ENCODE results near the gene CCNA2. TPM values are rescaled to one million over a fixed set of nuclear protein-coding genes. Genes with fewer than 3 reads are reported as not detected.

The CCNA2 gene
- total and polyA plus RNA-seq, 2 experiments from 2014 or later, result 16.0 to 129 TPM

GRCh38 chr4:121776610-121777401 is 46.9 kb downstream of the CCNA2 start:
- no peak overlapping the region for H3K27ac ChIP-seq
- H3K4me3 ChIP-seq, result no peak overlapping the region
- TF ChIP-seq CTCF (IDR thresholded peaks at IDR 0.05; ENCODE audit: low read depth, low read length), result no peak
- no peaks in the 10 kb centered on the region for H3K36me3 ChIP-seq
- no peaks in the 10 kb centered on the region for H3K9me3 ChIP-seq (ENCODE audit: low read depth)
- DNase-seq (ENCODE audit: low read depth in 1 of 2, low spot score in 1 of 2), result no peak
- H3K27me3 ChIP-seq, result peaks cover 9% of the 10 kb centered on the region
- H3K4me1 ChIP-seq (ENCODE audit: low read depth), result no peaks in the 10 kb centered on the region

GRCh38 chr4:121773883-121774282 is 49.8 kb downstream of the CCNA2 start:
- Histone ChIP-seq H3K4me1 (ENCODE audit: low read depth) (no peaks in the 10 kb centered on the region), H3K36me3 (no peaks in the 10 kb centered on the region), H3K27me3 (peaks cover 34% of the 10 kb centered on the region), H3K27ac (no peak overlapping the region), H3K9me3 (ENCODE audit: low read depth) (no peaks in the 10 kb centered on the region), H3K4me3 (no peak overlapping the region)
- TF ChIP-seq CTCF (IDR thresholded peaks at IDR 0.05; ENCODE audit: low read depth, low read length), result no peak
- no peak for DNase-seq (ENCODE audit: low read depth in 1 of 2, low spot score in 1 of 2)

- H3K9me3 ChIP-seq (ENCODE audit: low read depth), result no peaks in the 10 kb centered on the region
- TF ChIP-seq CTCF (IDR thresholded peaks at IDR 0.05; ENCODE audit: low read depth, low read length), result no peak
- no peak for DNase-seq (ENCODE audit: low read depth in 1 of 2, low spot score in 1 of 2)
- no peaks in the 10 kb centered on the region for H3K36me3 ChIP-seq
- H3K4me3 ChIP-seq, result no peak overlapping the region
- no peaks in the 10 kb centered on the region for H3K4me1 ChIP-seq (ENCODE audit: low read depth)
- no peak overlapping the region for H3K27ac ChIP-seq
- H3K27me3 ChIP-seq, result peaks cover 54% of the 10 kb centered on the region
Measured at GRCh38 chr4:121771869-121772268, 51.8 kb downstream of the CCNA2 start.

- DNase-seq (ENCODE audit: low read depth in 1 of 2, low spot score in 1 of 2), result no peak
- Histone ChIP-seq H3K27ac (no peak overlapping the region), H3K4me3 (no peak overlapping the region), H3K27me3 (peaks cover 80% of the 10 kb centered on the region), H3K4me1 (ENCODE audit: low read depth) (no peaks in the 10 kb centered on the region), H3K36me3 (no peaks in the 10 kb centered on the region), H3K9me3 (ENCODE audit: low read depth) (no peaks in the 10 kb centered on the region)
- no peak for TF ChIP-seq CTCF (IDR thresholded peaks at IDR 0.05; ENCODE audit: low read depth, low read length)
Measured at GRCh38 chr4:121769341-121769740, 54.3 kb downstream of the CCNA2 start.

- no peak for DNase-seq (ENCODE audit: low read depth in 1 of 2, low spot score in 1 of 2)
Measured at GRCh38 chr4:121767166-121767565, 56.5 kb downstream of the CCNA2 start.

More at GRCh38 chr4:121767166-121767565, 56.5 kb downstream of the CCNA2 start:
- Histone ChIP-seq H3K4me1 (ENCODE audit: low read depth) (no peaks in the 10 kb centered on the region), H3K9me3 (ENCODE audit: low read depth) (no peaks in the 10 kb centered on the region), H3K27ac (no peak overlapping the region), H3K27me3 (peaks cover 100% of the 10 kb centered on the region), H3K36me3 (no peaks in the 10 kb centered on the region), H3K4me3 (no peak overlapping the region)
- no peak for TF ChIP-seq CTCF (IDR thresholded peaks at IDR 0.05; ENCODE audit: low read depth, low read length)

Other genes with a start within 250 kb of the CCNA2 start
- 98.2 and 102 TPM in 2 replicates for gene ANXA5, start 126.9 kb downstream of the CCNA2 start, total RNA-seq
- 244 and 263 TPM in 2 replicates for gene ANXA5, start 126.9 kb downstream of the CCNA2 start, polyA plus RNA-seq
- gene SMIM43, start 58.7 kb downstream of the CCNA2 start, total RNA-seq, result not detected in 2 replicates
- gene SMIM43, start 58.7 kb downstream of the CCNA2 start, polyA plus RNA-seq, result 0.55 TPM in 1 of 2 replicates, not detected in the other
- 26.5 and 33.0 TPM in 2 replicates for gene EXOSC9, start 22.6 kb downstream of the CCNA2 start, total RNA-seq
- 29.1 and 34.8 TPM in 2 replicates for gene EXOSC9, start 22.6 kb downstream of the CCNA2 start, polyA plus RNA-seq
- gene BBS7, start 46.6 kb upstream of the CCNA2 start, total RNA-seq, result 15.4 and 22.7 TPM in 2 replicates
- gene BBS7, start 46.6 kb upstream of the CCNA2 start, polyA plus RNA-seq, result 12.9 and 15.0 TPM in 2 replicates
- 51.2 and 54.1 TPM in 2 replicates for gene TRPC3, start 128.2 kb upstream of the CCNA2 start, total RNA-seq
- 46.8 and 48.7 TPM in 2 replicates for gene TRPC3, start 128.2 kb upstream of the CCNA2 start, polyA plus RNA-seq